Endothelial cell of umbilical vein (primary cell): ENCODE data around the gene CCL7. TPM values are rescaled to one million over a fixed set of nuclear protein-coding genes. Genes with fewer than 3 reads are reported as not detected.

ENCODE experiments used
- BruUV-seq: library from RNA; stranded (reverse); fragments of 400-500 nt; replicated peaks from 2 replicates; lab custom pipeline; 2021; lab: Mats Ljungman, UMichigan
- CTCF ChIA-PET: fragments of 300-600, 350-600 bp; sonication (Branson Sonifier 250); formaldehyde crosslinking; loops from one replicate; lab custom pipeline; 2021; ENCODE audit warnings: antibody characterized with exemption, inconsistent platforms; lab: Charles Lee
- POLR2A ChIA-PET: fragments of 300-600, 350-600 bp; sonication (Branson Sonifier 250); formaldehyde crosslinking; loops from one replicate; lab custom pipeline; 2021; ENCODE audit warnings: antibody characterized with exemption, inconsistent platforms; lab: Charles Lee
- DNase-seq: peaks from one replicate; pipeline ENCODE4 v3.0.0-alpha.2; 2011; ENCODE audit warnings: low read depth, low spot score
- FAIRE-seq: peaks from 2 replicates; lab custom pipeline; 2011; peaks lifted over from hg19 to GRCh38; lab: Jason Lieb, UNC
- H2AFZ ChIP-seq: 2 replicates; pipeline ENCODE4 v1.6.0; 2012; ENCODE audit warnings: low read depth, low read length, control low read depth, inconsistent platforms
- H3K27ac ChIP-seq: 2 replicates; pipeline ENCODE4 v1.5.1; 2011; ENCODE audit warnings: low read depth, mild to moderate bottlenecking, control low read depth, low read length, moderate library complexity; ENCODE audit not compliant: insufficient read depth
- H3K27me3 ChIP-seq, 2 experiments: 2 replicates each; pipeline versions ENCODE4 v1.6.0 to v1.6.1; 2011; ENCODE audit warnings: low read length in 2 of 2, mixed read lengths in 1 of 2; ENCODE audit not compliant: control insufficient read depth in 2 of 2, insufficient read depth in 2 of 2
- H3K36me3 ChIP-seq, 2 experiments: 2 replicates in 1 of 2; 3 replicates in 1 of 2; pipeline ENCODE4 v1.5.1; 2011; ENCODE audit warnings: low read length in 2 of 2, mild to moderate bottlenecking in 1 of 2, moderate library complexity in 1 of 2; ENCODE audit not compliant: control insufficient read depth in 2 of 2, insufficient read depth in 2 of 2; ENCODE audit errors: extremely low read depth in 1 of 2
- H3K4me1 ChIP-seq: 3 replicates; pipeline ENCODE4 v1.5.1; 2011; ENCODE audit warnings: mild to moderate bottlenecking, low read length; ENCODE audit not compliant: control insufficient read depth, insufficient read depth; ENCODE audit errors: extremely low read depth
- H3K4me2 ChIP-seq: 2 replicates; pipeline ENCODE4 v1.6.1; 2011; ENCODE audit warnings: low read length, control low read depth, mixed read lengths; ENCODE audit not compliant: insufficient read depth
- H3K4me3 ChIP-seq, 3 experiments: fragments of 200-600 bp in 1 of 3; sonication (generic), shearing (Covaris generic) in 1 of 3; replicated peaks in 1 of 3; 2 replicates each; pipeline ENCODE4 v1.5.1; 2011 to 2016; ENCODE audit warnings: control low read depth in 3 of 3, low read length in 3 of 3, mild to moderate bottlenecking in 2 of 3, inconsistent platforms in 1 of 3, low read depth in 1 of 3, moderate library complexity in 1 of 3; ENCODE audit not compliant: insufficient read depth in 1 of 3
- H3K79me2 ChIP-seq: 2 replicates; pipeline ENCODE4 v1.6.0; 2012; ENCODE audit warnings: low read length, inconsistent platforms; ENCODE audit not compliant: control insufficient read depth, insufficient read depth
- H3K9ac ChIP-seq: replicated peaks from 2 replicates; pipeline ENCODE3; 2011; ENCODE audit warnings: low read length, control low read depth; ENCODE audit not compliant: insufficient read depth; ENCODE audit errors: extremely low read depth
- H3K9me1 ChIP-seq: replicated peaks from 3 replicates; pipeline ENCODE4 v1.6.0; 2011; ENCODE audit warnings: mild to moderate bottlenecking, low read length; ENCODE audit not compliant: control insufficient read depth, insufficient read depth; ENCODE audit errors: extremely low read depth
- H3K9me3 ChIP-seq: replicated peaks from 2 replicates; pipeline ENCODE4 v1.5.1; 2012; ENCODE audit warnings: low read length, inconsistent platforms; ENCODE audit not compliant: control insufficient read depth, insufficient read depth
- H4K20me1 ChIP-seq: replicated peaks from 2 replicates; pipeline ENCODE3; 2011; ENCODE audit warnings: mild to moderate bottlenecking, low read length; ENCODE audit not compliant: control insufficient read depth, insufficient read depth; ENCODE audit errors: extremely low read depth
- CTCF ChIP-seq, 2 donors: IDR thresholded peaks; 1 replicate in 1 of 2; 2 replicates in 1 of 2; pipeline ENCODE4 v1.5.1; 2011; ENCODE audit warnings: low read length in 2 of 2, mild to moderate bottlenecking in 2 of 2, moderate library complexity in 2 of 2, control low read depth in 1 of 2, inconsistent platforms in 1 of 2, low read depth in 1 of 2; ENCODE audit not compliant: insufficient read depth in 1 of 2; ENCODE audit errors: extremely low read depth in 1 of 2
- EZH2 ChIP-seq: IDR thresholded peaks from 2 replicates; pipeline ENCODE4 v1.6.1; 2012; ENCODE audit warnings: borderline replicate concordance, low read depth, mild to moderate bottlenecking, moderate library complexity, low read length, inconsistent platforms; ENCODE audit not compliant: severe bottlenecking
- FOS ChIP-seq: IDR thresholded peaks from 2 replicates; pipeline ENCODE4 v1.6.1; 2011; ENCODE audit warnings: mild to moderate bottlenecking, low read length, moderate library complexity, borderline replicate concordance; ENCODE audit not compliant: insufficient read depth
- GATA2 ChIP-seq: IDR thresholded peaks from 2 replicates; pipeline ENCODE4 v1.7.0; 2011; ENCODE audit warnings: low read depth, mild to moderate bottlenecking, moderate library complexity, mixed read lengths, low read length; ENCODE audit not compliant: insufficient read length, insufficient read depth
- JUN ChIP-seq: IDR thresholded peaks from 2 replicates; pipeline ENCODE4 v1.6.1; 2011; ENCODE audit warnings: borderline replicate concordance, low read depth; ENCODE audit not compliant: insufficient read length, insufficient read depth
- MAX ChIP-seq: IDR thresholded peaks from 2 replicates; pipeline ENCODE4 v1.6.1; 2011; ENCODE audit not compliant: insufficient read depth, insufficient read length
- MYC ChIP-seq: IDR thresholded peaks from one replicate; pipeline ENCODE4 v1.6.1; 2011; ENCODE audit warnings: mild to moderate bottlenecking, low read depth, low read length
- POLR2A ChIP-seq: IDR thresholded peaks from 2 replicates; pipeline ENCODE4 v1.6.1; 2012; ENCODE audit warnings: low read depth, mild to moderate bottlenecking, control low read depth, low read length
- POLR2AphosphoS5 ChIP-seq: IDR thresholded peaks from 2 replicates; pipeline ENCODE4 v1.6.1; 2012; ENCODE audit warnings: low read depth, mild to moderate bottlenecking, control low read depth, low read length, moderate library complexity; ENCODE audit not compliant: insufficient read depth
- dilution Hi-C: fragments of 300-500 bp; cut with MboI; formaldehyde crosslinking; loops from one replicate; pipeline ENCODE4 v1.15.0; 2019; ENCODE audit warnings: low sequenced_read_pairs; ENCODE audit not compliant: extremely low pct_ligation_motif_present
- intact Hi-C: fragments of 100-400 bp; cut with micrococcal nuclease; formaldehyde crosslinking; loops from one replicate; pipeline ENCODE4 v1.10.0; 2022
- polyA plus RNA-seq, 4 experiments: library from polyadenylated mRNA; depleted of rRNA in 3 of 4; stranded (reverse) in 3 of 4; unstranded in 1 of 4; fragments of >200 nt; gene quantifications; 2 replicates each; pipeline versions ENCODE4 v1.2.1 to v1.2.3, GENCODE V29; 2011 to 2012; ENCODE audit warnings: missing spikeins in 1 of 4
- total RNA-seq: library from RNA; stranded (reverse); gene quantifications from 2 replicates; pipeline ENCODE4 v1.2.3, GENCODE V29; 2021

Gene CCL7
- total and polyA plus RNA-seq, 2 donors (not counting 3 experiments of a cell fraction or from before 2014, with no cell fraction given), result 0.25 TPM; not detected in 1

DNA sequence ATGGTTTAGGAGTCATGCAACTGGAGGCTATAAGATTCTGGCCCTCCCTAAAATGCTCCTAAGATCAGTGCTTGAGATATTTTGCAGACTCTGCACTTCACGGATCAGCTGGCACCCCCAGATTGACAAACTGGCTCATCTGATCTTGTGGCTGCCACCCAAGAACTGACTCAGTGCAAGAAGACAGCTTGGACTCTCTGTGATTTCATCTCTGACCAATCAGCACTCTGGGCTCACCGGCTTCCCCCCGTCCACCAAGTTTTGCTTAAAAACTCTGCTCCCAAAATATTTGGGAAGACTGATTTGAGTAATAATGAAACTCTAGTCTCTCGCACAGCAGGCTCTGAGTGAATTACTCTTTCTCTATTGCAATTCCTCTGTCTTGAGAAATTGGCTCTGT is 41.2 kb upstream of the CCL7 start:
- no TSS peak for BruUV-seq
- H3K27ac ChIP-seq, result no peak overlapping the region
- H3K4me3 ChIP-seq, result no peak overlapping the region
- H3K79me2 ChIP-seq, result no peaks in the 10 kb centered on the region
- dilution Hi-C loops (no loop called here), intact Hi-C loops (no loop called here)
- TF ChIP-seq JUN (no peak), POLR2A (no peak), EZH2 (no peak), FOS (no peak), MAX (no peak), MYC (no peak), POLR2AphosphoS5 (no peak), GATA2 (no peak), CTCF (IDR thresholded peaks at IDR 0.05; ENCODE audit: extremely low read depth in 1 of 2, insufficient read depth in 1 of 2, low read depth in 1 of 2, low read length in 2 of 2) (no peak)
- H3K27me3 ChIP-seq, result peaks cover 4 to 7% of the 10 kb centered on the region in 2 experiments
- no peak overlapping the region for H2AFZ ChIP-seq
- no peaks in the 10 kb centered on the region for H3K4me1 ChIP-seq
- no peaks in the 10 kb centered on the region for H3K9me3 ChIP-seq
- ChIA-PET POLR2A (no interaction called here), CTCF (interaction anchor here (1.8 kb wide), 1 partner anchor 28 kb away, joined by 4 read pairs; no protein-coding TSS in a partner anchor)
- DNase-seq (no peak), FAIRE-seq (no peak)
- no peak overlapping the region for H3K9ac ChIP-seq
- H3K4me2 ChIP-seq, result no peak overlapping the region
- no peaks in the 10 kb centered on the region for H3K9me1 ChIP-seq
- H3K36me3 ChIP-seq, result no peaks in the 10 kb centered on the region
- no peaks in the 10 kb centered on the region for H4K20me1 ChIP-seq
